H1 (cell line): ENCODE results near the gene DENND2C. TPM values are rescaled to one million over a fixed set of nuclear protein-coding genes. Genes with fewer than 3 reads are reported as not detected.

ENCODE experiments used
- E2F6 ChIP-seq: IDR thresholded peaks from 2 replicates; pipeline ENCODE4 v1.6.1; 2012; ENCODE audit warnings: inconsistent platforms
- KDM1A ChIP-seq: fragments of 200-600, 300-600 bp; sonication (generic); IDR thresholded peaks from 2 replicates; pipeline ENCODE4 v1.7.1; 2016; ENCODE audit warnings: mild to moderate bottlenecking, low read length, borderline replicate concordance
- polyA plus RNA-seq, 7 experiments: library from polyadenylated mRNA; depleted of rRNA in 3 of 7; stranded (reverse) in 5 of 7; unstranded in 2 of 7; fragments of >200 nt in 5 of 7; fragments of 200-250 nt in 2 of 7; gene quantifications; 1 replicate in 5 of 7; 2 replicates in 1 of 7; 4 replicates in 1 of 7; pipeline versions ENCODE4 v1.2.1 to v1.2.3, GENCODE V29; 2011 to 2013; ENCODE audit warnings: missing spikeins in 2 of 7, mixed read lengths in 2 of 7
- total RNA-seq: library from RNA; stranded (reverse); fragmentation: NEBNext Ultra II Directional; extraction: Animal tissue kit (Norgen Biotek cat#: 25700); gene quantifications from 2 replicates; pipeline ENCODE4 v1.2.1, GENCODE V29; 2021

Gene DENND2C
- total and polyA plus RNA-seq, 2 of the 8 experiments (the other 6 are each of a cell fraction or from before 2014, with no cell fraction given), result 1.8 to 5.5 TPM

GRCh38 chr1:114688526-114688925, 18.7 kb upstream of the DENND2C start (continued):
- TF ChIP-seq KDM1A, result no peak
- no peak for TF ChIP-seq E2F6
